Right cardiac atrium (tissue), 5 donors: ENCODE results near the gene PPY. TPM values are rescaled to one million over a fixed set of nuclear protein-coding genes. Genes with fewer than 3 reads are reported as not detected.
"Not testable (repeated sequence)": the region's sequence is repeated elsewhere in the genome, so short reads cannot be mapped to it uniquely, and the experiment has no call there.

Experiments
- ATAC-seq, 2 donors: fragments of 200-7000 bp; cut with Tn5 transposase; one replicate each; pipeline versions ENCODE4 v1.8.0 to v1.9.1; 2020; ENCODE audit warnings: moderate library complexity in 2 of 2, mild to moderate bottlenecking in 1 of 2
- DNase-seq, 3 donors: peaks; one replicate each; pipeline ENCODE4 v3.0.0-alpha.2; 2020
- H3K27ac ChIP-seq: one replicate; pipeline ENCODE4 v1.5.1; 2013; ENCODE audit warnings: mild to moderate bottlenecking, low read length, control low read depth, moderate library complexity
- H3K27me3 ChIP-seq: one replicate; pipeline ENCODE4 v1.6.1; 2013; ENCODE audit not compliant: control insufficient read depth, insufficient read depth
- H3K4me1 ChIP-seq: one replicate; pipeline ENCODE4 v1.6.1; 2013; ENCODE audit warnings: low read length; ENCODE audit not compliant: control insufficient read depth, insufficient read depth
- H3K4me3 ChIP-seq: one replicate; pipeline ENCODE4 v1.5.1; 2013; ENCODE audit warnings: low read length, control low read depth
- H3K9me3 ChIP-seq: one replicate; pipeline ENCODE4 v1.6.1; 2013; ENCODE audit warnings: low read length; ENCODE audit not compliant: control insufficient read depth
- WGBS: extraction: QIAGEN DNeasy Blood & Tissue Kit; methylation state at CpG from one replicate; pipeline ENCODE4 v1.1.7; 2013; 5-methylcytosine and 5-hydroxymethylcytosine counted together
- intact Hi-C, 4 donors: fragments of 100-400 bp; cut with DNase I; formaldehyde crosslinking; loops; one replicate each; pipeline versions ENCODE4 v1.11.0 to v1.14.0; 2022 to 2023
- polyA plus RNA-seq: library from polyadenylated mRNA; stranded (reverse); fragments of 200-250 nt; gene quantifications from one replicate; pipeline ENCODE4 v1.2.3, GENCODE V29; 2013
- total RNA-seq, 4 donors: library from RNA; stranded (reverse); fragmentation: NEBNext Ultra II Directional; extraction: Animal tissue kit (Norgen Biotek cat#: 25700); gene quantifications; one replicate each; pipeline ENCODE4 v1.2.1, GENCODE V29; 2021
- donor health status: healthy with polysubstance abuse.
- donor health status: DM: no; HTN: yes; CAD: no.
- donor health status: DM: no; HTN: no; CAD: no.
- donor health status: DM: no; HTN: yes; CAD: no; lungs with severe emphysema.
- donor health status: DM: yes; HTN: yes; CAD: no.

PPY gene
- total and polyA plus RNA-seq, 5 donors, result not detected

GRCh38 chr17:43945074-43945829 is 3.0 kb upstream of the PPY start:
- DNase-seq, result no peak
- ATAC-seq, result no peak
- intact Hi-C loops, result loop anchor here in 3 of 4 donors (2.0 to 10.0 kb wide), 3 partner anchors 50 to 100 kb away; no protein-coding TSS in a partner anchor
- Histone ChIP-seq H3K27me3 (no peaks in the 10 kb centered on the region), H3K9me3 (no peaks in the 10 kb centered on the region), H3K4me3 (no peak overlapping the region), H3K27ac (no peak overlapping the region), H3K4me1 (no peaks in the 10 kb centered on the region)
- 64% methylated on average over 12 of the region's 12 CpGs for WGBS

- WGBS, result 52% methylated on average over 7 of the region's 7 CpGs
- DNase-seq, result peak in 2 of 3 donors; percentile 68 to 71
- no peaks in the 10 kb centered on the region for H3K9me3 ChIP-seq
- H3K27ac ChIP-seq, result no peak overlapping the region
- no peak overlapping the region for H3K4me3 ChIP-seq
- ATAC-seq, result peak in 1 of 2 donors; percentile 32
- H3K4me1 ChIP-seq, result no peaks in the 10 kb centered on the region
- H3K27me3 ChIP-seq, result no peaks in the 10 kb centered on the region
- intact Hi-C loops, result loop anchor here (5.0 to 10.0 kb wide), 4 partner anchors 52 to 104 kb away; no protein-coding TSS in a partner anchor
Measured at GRCh38 chr17:43940630-43941029, 1.6 kb downstream of the PPY start.

- Histone ChIP-seq H3K27ac (no peak overlapping the region), H3K27me3 (no peaks in the 10 kb centered on the region), H3K4me1 (no peaks in the 10 kb centered on the region), H3K4me3 (no peak overlapping the region), H3K9me3 (no peaks in the 10 kb centered on the region)
- ATAC-seq (no peak), DNase-seq (no peak)
- WGBS, result 93% methylated on average over 5 of the region's 5 CpGs
- intact Hi-C loops, result loop anchor here (5.0 to 10.0 kb wide), 4 partner anchors 52 to 105 kb away; no protein-coding TSS in a partner anchor
Measured at GRCh38 chr17:43939886-43940285, 2.4 kb downstream of the PPY start.

- H3K9me3 ChIP-seq, intact Hi-C loops, DNase-seq, ATAC-seq, H3K4me1 ChIP-seq, H3K4me3 ChIP-seq, H3K27me3 ChIP-seq, H3K27ac ChIP-seq: not testable (repeated sequence)
- WGBS, result 93% methylated on average over 3 of the region's 3 CpGs
Measured at GRCh38 chr17:43939452-43939851, 2.8 kb downstream of the PPY start.

GRCh38 chr17:43938838-43939182 is 3.5 kb downstream of the PPY start:
- intact Hi-C loops, result no loop called here
- 69% methylated on average over 6 of the region's 6 CpGs for WGBS
- no peak overlapping the region for H3K27ac ChIP-seq
- H3K4me3 ChIP-seq, result no peak overlapping the region
- ATAC-seq (no peak), DNase-seq (no peak)
- no peaks in the 10 kb centered on the region for H3K9me3 ChIP-seq
- H3K4me1 ChIP-seq, result no peaks in the 10 kb centered on the region
- no peaks in the 10 kb centered on the region for H3K27me3 ChIP-seq

- Histone ChIP-seq H3K27me3 (no peaks in the 10 kb centered on the region), H3K27ac (no peak overlapping the region), H3K9me3 (no peaks in the 10 kb centered on the region), H3K4me3 (no peak overlapping the region), H3K4me1 (no peaks in the 10 kb centered on the region)
- ATAC-seq, result no peak
- intact Hi-C loops, result no loop called here
- 75% methylated on average over 3 of the region's 3 CpGs for WGBS
- no peak for DNase-seq
Measured at GRCh38 chr17:43936434-43936833, 5.8 kb downstream of the PPY start.

DNA sequence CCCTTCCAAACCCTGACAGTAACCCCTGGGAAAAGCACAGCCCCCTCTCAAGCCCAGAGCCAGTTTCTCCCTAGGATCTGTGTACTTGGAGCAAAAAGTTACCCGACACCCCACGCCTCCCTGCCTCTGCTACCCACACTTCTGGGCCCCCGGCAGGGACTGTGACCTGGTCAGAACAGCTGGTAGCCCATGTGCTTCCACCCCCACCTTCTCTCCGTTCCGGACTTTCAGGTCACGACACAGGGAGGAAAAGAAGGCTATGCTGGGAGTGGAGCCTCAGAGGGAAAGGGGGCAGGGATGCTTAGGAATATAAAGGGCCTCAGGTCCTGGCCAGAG is 6.4 kb downstream of the PPY start:
- DNase-seq (no peak), ATAC-seq (no peak)
- Histone ChIP-seq H3K9me3 (no peaks in the 10 kb centered on the region), H3K4me1 (no peaks in the 10 kb centered on the region), H3K27ac (no peak overlapping the region), H3K27me3 (no peaks in the 10 kb centered on the region), H3K4me3 (no peak overlapping the region)
- WGBS, result 75% methylated on average over 6 of the region's 6 CpGs
- intact Hi-C loops, result no loop called here

DNA sequence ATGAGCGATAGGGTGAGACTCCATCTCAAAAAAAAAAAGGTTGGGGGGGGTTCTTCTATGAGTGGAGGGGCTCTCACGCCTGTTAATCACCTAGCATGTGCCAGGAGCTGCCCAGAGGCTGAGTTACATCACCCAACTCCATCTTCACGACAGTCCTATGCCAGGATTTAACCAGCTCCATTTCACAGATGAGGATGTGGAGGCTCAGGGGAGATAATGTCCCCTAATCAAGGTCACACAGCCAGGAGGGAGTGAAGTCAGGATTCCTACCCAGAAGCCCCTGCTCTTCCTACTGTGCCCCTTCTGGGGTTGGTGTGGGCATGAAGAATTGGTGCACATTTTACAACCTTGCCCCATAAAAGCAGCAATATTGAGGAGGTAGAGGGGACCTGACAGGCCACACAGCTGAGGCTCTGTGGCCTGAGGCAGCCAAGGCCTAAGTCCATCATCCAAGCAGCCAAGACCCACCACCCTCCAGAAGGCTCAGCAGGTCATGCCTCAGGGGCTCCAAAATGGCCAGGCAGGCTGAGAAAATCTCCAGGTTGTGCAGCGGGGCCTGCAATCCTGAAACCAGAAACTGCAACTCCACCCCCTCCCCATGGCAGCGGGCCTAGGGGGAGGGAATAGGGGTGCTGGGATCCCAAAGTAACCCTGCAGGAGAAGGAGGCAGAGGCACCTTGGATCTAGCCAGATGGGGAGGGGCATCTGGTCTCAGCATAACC is 6.9 kb downstream of the PPY start:
- H3K27ac ChIP-seq, result no peak overlapping the region
- H3K4me1 ChIP-seq, result no peaks in the 10 kb centered on the region
- ATAC-seq (no peak), DNase-seq (no peak)
- intact Hi-C loops, result no loop called here
- 85% methylated on average over 5 of the region's 5 CpGs for WGBS
- H3K27me3 ChIP-seq, result no peaks in the 10 kb centered on the region
- no peak overlapping the region for H3K4me3 ChIP-seq
- no peaks in the 10 kb centered on the region for H3K9me3 ChIP-seq

DNA sequence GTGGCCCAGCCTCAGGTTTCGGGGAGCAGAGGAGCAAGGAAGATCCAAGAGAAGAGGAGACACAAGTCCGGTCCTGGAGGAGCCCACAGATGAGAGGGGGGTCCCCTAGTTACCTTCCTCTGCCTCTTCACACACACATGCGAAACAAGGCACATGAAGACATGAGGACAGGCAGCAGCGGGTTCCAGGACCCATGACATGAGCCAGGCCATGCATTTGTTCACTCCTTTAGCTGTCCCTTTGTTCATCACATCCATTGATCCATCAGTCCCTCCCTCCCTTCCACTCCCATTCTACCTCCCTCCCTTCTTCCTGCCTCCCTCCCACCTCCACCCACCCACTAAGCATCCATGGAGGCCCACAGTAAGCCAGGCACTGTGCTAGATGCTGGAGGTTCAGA is 9.4 kb downstream of the PPY start:
- H3K4me3 ChIP-seq, result no peak overlapping the region
- ATAC-seq (no peak), DNase-seq (no peak)
- H3K27ac ChIP-seq, result no peak overlapping the region
- H3K9me3 ChIP-seq, result no peaks in the 10 kb centered on the region
- H3K4me1 ChIP-seq, result no peaks in the 10 kb centered on the region
- H3K27me3 ChIP-seq, result no peaks in the 10 kb centered on the region
- 96% methylated on average over 4 of the region's 4 CpGs for whole genome bisulfite sequencing
- intact Hi-C loops, result no loop called here

DNA sequence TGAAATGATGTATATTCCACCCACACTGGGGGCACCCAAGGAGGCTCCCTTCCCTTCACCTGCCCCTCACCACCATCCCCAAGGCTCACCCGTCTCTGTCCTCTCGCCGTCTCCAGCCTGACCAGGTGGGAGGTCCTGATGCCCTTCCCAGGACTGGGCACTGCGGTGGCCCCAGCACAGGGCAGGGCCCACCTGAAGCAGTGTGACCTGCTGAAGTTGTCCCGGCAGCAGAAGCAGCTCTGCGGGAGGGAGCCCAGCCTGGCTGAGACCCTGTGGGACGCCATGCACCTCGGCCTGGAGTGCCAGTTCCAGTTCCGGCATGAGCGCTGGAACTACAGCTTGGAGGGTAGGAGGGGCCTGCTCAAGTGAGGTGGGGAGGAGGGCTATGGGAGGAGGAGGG is 9.9 kb downstream of the PPY start:
- intact Hi-C loops, result no loop called here
- 82% methylated on average over 10 of the region's 10 CpGs for WGBS
- H3K9me3 ChIP-seq, result no peaks in the 10 kb centered on the region
- no peak overlapping the region for H3K4me3 ChIP-seq
- DNase-seq (no peak), ATAC-seq (no peak)
- H3K4me1 ChIP-seq, result no peaks in the 10 kb centered on the region
- H3K27ac ChIP-seq, result no peak overlapping the region
- no peaks in the 10 kb centered on the region for H3K27me3 ChIP-seq

DNA sequence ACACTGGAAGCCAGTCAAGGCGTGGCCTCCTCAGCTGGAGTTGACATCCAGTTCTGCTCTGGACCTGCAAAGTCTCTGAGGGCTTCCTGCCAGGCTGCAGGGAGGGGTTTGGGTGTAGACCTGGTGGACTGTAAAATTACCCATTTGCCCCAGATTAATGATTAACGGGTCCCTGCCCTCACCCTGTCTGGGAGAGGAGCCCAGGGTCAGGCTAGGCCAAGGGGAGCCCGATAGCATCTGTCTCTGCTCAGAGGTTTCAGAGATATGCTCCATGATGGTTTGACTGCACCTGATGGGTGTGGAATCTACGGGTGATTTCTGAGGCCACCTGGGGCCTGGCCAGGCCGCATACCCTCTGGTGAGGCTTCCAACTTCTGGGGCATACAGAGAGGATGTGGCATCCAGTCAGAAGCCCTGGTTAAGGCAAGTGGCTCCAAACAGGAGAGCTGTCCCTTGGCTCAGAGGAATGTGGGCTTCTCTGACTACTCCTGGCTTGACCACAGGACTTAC is 11.2 kb downstream of the PPY start:
- intact Hi-C loops, result no loop called here
- Histone ChIP-seq H3K9me3 (no peaks in the 10 kb centered on the region), H3K27ac (no peak overlapping the region), H3K4me1 (no peaks in the 10 kb centered on the region), H3K27me3 (no peaks in the 10 kb centered on the region), H3K4me3 (no peak overlapping the region)
- ATAC-seq (no peak), DNase-seq (no peak)
- 83% methylated on average over 5 of the region's 5 CpGs for WGBS
